BJ (cell line): ENCODE results near the gene BASP1. TPM values are rescaled to one million over a fixed set of nuclear protein-coding genes. Genes with fewer than 3 reads are reported as not detected.
"Not testable (repeated sequence)": the region's sequence is repeated elsewhere in the genome, so short reads cannot be mapped to it uniquely, and the experiment has no call there.

ENCODE experiments used
- CTCF ChIA-PET: fragments of 350-600 bp; formaldehyde crosslinking; extraction: SDS; loops from one replicate; lab custom pipeline; 2021; ENCODE audit warnings: antibody characterized with exemption, inconsistent platforms; lab: Yijun Ruan, JAX
- POLR2A ChIA-PET: fragments of 300-600 bp; sonication (Branson Sonifier 250); formaldehyde crosslinking; extraction: SDS; loops from one replicate; lab custom pipeline; 2021; ENCODE audit warnings: antibody characterized with exemption; lab: Charles Lee
- DNase-seq: peaks from one replicate; pipeline ENCODE4 v3.0.0-alpha.2; 2011; ENCODE audit warnings: low read depth
- H3K27me3 ChIP-seq: 2 replicates; pipeline ENCODE4 v1.6.0; 2011; ENCODE audit warnings: low read length; ENCODE audit not compliant: control insufficient read depth, insufficient read depth
- H3K36me3 ChIP-seq: 2 replicates; pipeline ENCODE4 v1.5.1; 2011; ENCODE audit warnings: low read length; ENCODE audit not compliant: control insufficient read depth, insufficient read depth
- H3K4me3 ChIP-seq: 2 replicates; pipeline ENCODE4 v1.5.1; 2011; ENCODE audit warnings: low read depth, mild to moderate bottlenecking, control low read depth, low read length
- CTCF ChIP-seq: IDR thresholded peaks from 2 replicates; pipeline ENCODE4 v1.5.1; 2011; ENCODE audit warnings: low read depth, mild to moderate bottlenecking, control low read depth, inconsistent platforms, low read length, moderate library complexity; ENCODE audit not compliant: insufficient read depth
- polyA plus RNA-seq: library from polyadenylated mRNA; depleted of rRNA; stranded (reverse); fragments of >200 nt; gene quantifications from 2 replicates; pipeline ENCODE4 v1.2.3, GENCODE V29; 2011
- small RNA-seq: library from RNA; depleted of rRNA; stranded (forward); fragments of <200 nt; gene quantifications from one replicate; pipeline ENCODE3, GENCODE V24; 2012; ENCODE audit warnings: low replicate concordance, low read depth; ENCODE audit not compliant: insufficient read length

BASP1 gene
- polyA plus RNA-seq, 1 experiment, result 48.7 TPM

GRCh38 chr5:17317473-17317872, 100.0 kb downstream of the BASP1 start:
- Histone ChIP-seq H3K36me3 (no peaks in the 10 kb centered on the region), H3K4me3 (no peak overlapping the region), H3K27me3 (no peaks in the 10 kb centered on the region)
- POLR2A ChIA-PET, result no interaction called here
- DNase-seq, result no peak
- CTCF ChIA-PET, result interaction anchor here (1.3 kb wide), 1 partner anchor 101 kb away, joined by 4 read pairs; no protein-coding TSS in a partner anchor
- TF ChIP-seq CTCF, result no peak

- CTCF ChIA-PET, H3K4me3 ChIP-seq, POLR2A ChIA-PET, H3K36me3 ChIP-seq, DNase-seq, H3K27me3 ChIP-seq: not testable (repeated sequence)
These were observed 101.7 kb downstream of the BASP1 start for GRCh38 chr5:17319095-17319494.

GRCh38 chr5:17325770-17326599, 108.6 kb downstream of the BASP1 start:
- Histone ChIP-seq H3K4me3 (no peak overlapping the region), H3K36me3 (no peaks in the 10 kb centered on the region), H3K27me3 (no peaks in the 10 kb centered on the region; the same call in 1 of the 2 replicates)
- POLR2A ChIA-PET, result no interaction called here
- CTCF ChIA-PET, result no interaction called here
- no peak for TF ChIP-seq CTCF
- no peak for DNase-seq

Small RNA genes within 50 kb of the gene (small RNA-seq; reads per million reads assigned to genes)
- not detected for gene RNU6-1003P
